HepG2 (cell line): Measurements from ENCODE around the gene BCL11B. TPM values are rescaled to one million over a fixed set of nuclear protein-coding genes. Genes with fewer than 3 reads are reported as not detected.

Source experiments
- CENPT ChIP-seq: sonication (generic); formaldehyde crosslinking; IDR thresholded peaks from 2 replicates; pipeline ENCODE4 v1.8.0; 2022; ENCODE audit warnings: low read depth, mild to moderate bottlenecking, moderate library complexity, missing genetic modification reagents
- DZIP1 ChIP-seq: sonication (generic); formaldehyde crosslinking; IDR thresholded peaks from 2 replicates; pipeline ENCODE4 v1.5.0; 2020; ENCODE audit warnings: mild to moderate bottlenecking, missing genetic modification reagents
- IKZF1 ChIP-seq: fragments of 450-650 bp; IDR thresholded peaks from 2 replicates; pipeline ENCODE4 v1.7.1; 2016
- LCORL ChIP-seq, 2 experiments: fragments of 450-650 bp in 1 of 2; sonication (generic) in 1 of 2; formaldehyde crosslinking in 1 of 2; IDR thresholded peaks; 2 replicates each; pipeline versions ENCODE4 v1.5.0 to v1.6.1; 2017 to 2020; ENCODE audit warnings: antibody characterized with exemption in 1 of 2, missing genetic modification reagents in 1 of 2
- MIER2 ChIP-seq: IDR thresholded peaks from 2 replicates; pipeline ENCODE4 v1.6.1; 2016; ENCODE audit warnings: missing biosample characterization, missing genetic modification reagents
- MTF1 ChIP-seq: sonication (generic); formaldehyde crosslinking; IDR thresholded peaks from 2 replicates; pipeline ENCODE4 v1.5.0; 2020; ENCODE audit warnings: missing genetic modification reagents
- NBN ChIP-seq: fragments of 450-650 bp; conservative IDR thresholded peaks from 2 replicates; pipeline ENCODE4 v1.6.1; 2017
- POLR2G ChIP-seq: fragments of 200-400 bp; formaldehyde crosslinking; IDR thresholded peaks from 2 replicates; pipeline ENCODE4 v1.6.1; 2018; ENCODE audit warnings: mild to moderate bottlenecking, low read depth, low read length, moderate library complexity
- SETDB1 ChIP-seq: sonication (generic); formaldehyde crosslinking; IDR thresholded peaks from 2 replicates; pipeline ENCODE4 v1.5.1; 2020; ENCODE audit warnings: missing genetic modification reagents, mild to moderate bottlenecking, borderline replicate concordance
- SKI ChIP-seq: fragments of 450-650 bp; IDR thresholded peaks from one replicate; pipeline ENCODE4 v1.6.1; 2018; ENCODE audit warnings: mild to moderate bottlenecking; ENCODE audit not compliant: partially characterized antibody
- SYNCRIP ChIP-seq: fragments of 200-400 bp; formaldehyde crosslinking; IDR thresholded peaks from 2 replicates; pipeline ENCODE4 v1.6.1; 2018; ENCODE audit warnings: mild to moderate bottlenecking, low read depth, low read length; ENCODE audit not compliant: insufficient read depth
- ZBTB2 ChIP-seq: sonication (generic); formaldehyde crosslinking; IDR thresholded peaks from 2 replicates; pipeline ENCODE4 v1.8.0; 2022; ENCODE audit warnings: low read depth, missing genetic modification reagents
- ZBTB7B ChIP-seq: sonication (generic); formaldehyde crosslinking; IDR thresholded peaks from 2 replicates; pipeline ENCODE4 v1.4.0; 2020; ENCODE audit warnings: missing genetic modification reagents
- ZFP36 ChIP-seq: fragments of 150-350 bp; IDR thresholded peaks from 2 replicates; pipeline ENCODE4 v1.6.1; 2018; ENCODE audit warnings: borderline replicate concordance, low read length, low read depth; ENCODE audit not compliant: partially characterized antibody
- ZFX ChIP-seq: sonication (generic); formaldehyde crosslinking; IDR thresholded peaks from 2 replicates; pipeline ENCODE4 v1.4.0; 2020; ENCODE audit warnings: mild to moderate bottlenecking, low read depth, missing genetic modification reagents, moderate library complexity
- ZNF160 ChIP-seq: sonication (generic); formaldehyde crosslinking; IDR thresholded peaks from 2 replicates; pipeline ENCODE4 v1.8.0; 2022; ENCODE audit warnings: mild to moderate bottlenecking, inconsistent platforms, missing genetic modification reagents
- ZNF263 ChIP-seq: sonication (generic); formaldehyde crosslinking; IDR thresholded peaks from 2 replicates; pipeline ENCODE4 v1.4.0; 2020; ENCODE audit warnings: missing genetic modification reagents
- ZNF331 ChIP-seq: sonication (generic); formaldehyde crosslinking; IDR thresholded peaks from 2 replicates; pipeline ENCODE4 v1.4.0; 2020; ENCODE audit warnings: missing genetic modification reagents
- ZNF562 ChIP-seq: sonication (generic); formaldehyde crosslinking; IDR thresholded peaks from 2 replicates; pipeline ENCODE4 v1.8.0; 2022; ENCODE audit warnings: missing genetic modification reagents, borderline replicate concordance
- ZNF563 ChIP-seq: sonication (generic); formaldehyde crosslinking; IDR thresholded peaks from 2 replicates; pipeline ENCODE4 v1.8.0; 2022; ENCODE audit warnings: mild to moderate bottlenecking, moderate library complexity, missing genetic modification reagents
- ZNF607 ChIP-seq: sonication (generic); formaldehyde crosslinking; IDR thresholded peaks from 2 replicates; pipeline ENCODE4 v1.5.1; 2020; ENCODE audit warnings: missing genetic modification reagents, mild to moderate bottlenecking, borderline replicate concordance
- ZNF629 ChIP-seq: sonication (generic); formaldehyde crosslinking; conservative IDR thresholded peaks from 2 replicates; pipeline ENCODE4 v1.5.0; 2020; ENCODE audit warnings: missing genetic modification reagents
- ZNF724P ChIP-seq: sonication (generic); formaldehyde crosslinking; IDR thresholded peaks from 2 replicates; pipeline ENCODE4 v1.8.0; 2022; ENCODE audit warnings: missing genetic modification reagents, borderline replicate concordance
- ZNF746 ChIP-seq: sonication (generic); formaldehyde crosslinking; IDR thresholded peaks from 2 replicates; pipeline ENCODE4 v1.8.0; 2022; ENCODE audit warnings: mild to moderate bottlenecking, missing genetic modification reagents
- polyA plus RNA-seq, 8 experiments: library from polyadenylated mRNA; depleted of rRNA in 3 of 8; stranded (reverse) in 7 of 8; unstranded in 1 of 8; fragments of >200 nt; fragmentation: Illumina TruSeq in 4 of 8; extraction: Trizol in 4 of 8; gene quantifications; 2 replicates each; pipeline versions ENCODE4 v1.2.1 to v1.2.3, GENCODE V29; 2011 to 2016; ENCODE audit warnings: low read depth in 4 of 8, missing spikeins in 1 of 8, mixed read lengths in 1 of 8; ENCODE audit not compliant: insufficient read depth in 1 of 8
- total RNA-seq, 5 experiments: library from RNA; depleted of rRNA; stranded (reverse); fragments of >200 nt; fragmentation: Illumina TruSeq; extraction: Trizol; gene quantifications; 2 replicates each; pipeline ENCODE4 v1.2.3, GENCODE V29; 2016; ENCODE audit warnings: low read depth in 1 of 5
- TF ChIP-seq, protein P1 (sequence below): IDR thresholded peaks from 2 replicates; pipeline ENCODE4 v1.6.1; 2016; ENCODE audit warnings: missing genetic modification reagents, missing compliant biosample characterization
- TF ChIP-seq, protein P2 (sequence below): sonication (generic); formaldehyde crosslinking; IDR thresholded peaks from 2 replicates; pipeline ENCODE4 v1.4.0; 2020; ENCODE audit warnings: mild to moderate bottlenecking, missing genetic modification reagents

The BCL11B gene
- total and polyA plus RNA-seq, 2 of the 13 experiments (the other 11 are each of a cell fraction or from before 2014, with no cell fraction given) = not detected

DNA sequence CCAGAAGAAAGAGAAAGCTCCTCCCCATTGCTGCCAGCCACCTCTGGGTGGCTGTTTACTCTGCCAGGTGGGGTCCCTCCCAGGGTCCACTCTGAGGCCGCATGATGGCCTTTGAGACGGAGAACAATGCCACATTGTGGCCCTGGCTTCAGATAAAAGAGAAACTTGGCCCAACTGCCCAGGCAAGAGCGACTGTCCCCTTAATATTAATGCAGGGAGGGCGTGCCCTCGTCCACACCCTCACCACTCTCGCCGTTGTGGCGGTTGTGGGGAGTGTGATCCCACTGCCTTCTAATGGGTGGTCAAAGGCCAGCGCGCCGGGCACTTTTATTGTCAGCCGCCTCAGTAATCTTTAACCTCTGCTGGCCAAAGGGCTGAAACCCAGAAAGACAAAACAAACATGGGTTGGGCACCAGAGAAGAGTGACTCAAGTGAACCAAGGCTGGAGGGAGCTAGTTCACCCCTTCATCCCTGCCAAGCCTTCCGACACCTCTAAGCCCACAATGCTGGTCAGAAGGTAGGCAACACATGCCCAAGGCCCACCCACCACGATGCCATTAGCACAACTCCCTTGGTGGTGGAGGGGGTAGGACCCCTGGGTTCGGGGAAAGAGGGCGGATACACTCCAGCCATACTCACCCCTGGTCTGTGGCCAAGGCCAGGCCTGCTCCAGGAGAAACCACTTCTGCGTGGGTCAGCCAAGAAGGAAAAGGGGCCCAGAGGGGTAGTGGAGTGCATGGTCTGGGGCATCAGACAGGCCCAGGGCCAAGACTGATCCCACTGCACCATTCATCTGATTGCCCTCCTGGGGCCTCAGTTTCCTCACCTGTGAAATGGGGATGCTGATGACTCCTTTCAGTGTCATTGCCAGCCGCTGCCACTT is 44.5 kb upstream of the BCL11B start (continued):
- TF ChIP-seq NBN (no peak), ZNF724P (CRISPR knock-in tag) (no peak), CENPT (no peak), MIER2 (CRISPR knock-in tag) (no peak), ZNF563 (CRISPR knock-in tag) (no peak), ZFP36 (no peak), ZNF160 (no peak), ZNF607 (CRISPR knock-in tag) (no peak), ZNF746 (CRISPR knock-in tag) (0 out of 2 replicates have a peak, but pooled peaks have one; percentile 44), LCORL (IDR thresholded peaks at IDR 0.05) (no peak), LCORL (CRISPR knock-in tag; IDR thresholded peaks at IDR 0.05) (peak; percentile 71), ZNF263 (CRISPR knock-in tag) (peak; percentile 59), MTF1 (CRISPR knock-in tag) (no peak), ZNF562 (CRISPR knock-in tag) (no peak), IKZF1 (no peak), ZFX (CRISPR knock-in tag) (peak; percentile 59; the same call in 1 of the 2 replicates), SETDB1 (CRISPR knock-in tag) (no peak), ZBTB7B (CRISPR knock-in tag) (peak; percentile 61; the same call in 1 of the 2 replicates), ZNF331 (peak; percentile 46), SKI (peak; percentile 78), DZIP1 (CRISPR knock-in tag) (no peak), ZBTB2 (no peak), ZNF629 (peak; percentile 97), POLR2G (no peak; the same call in 1 of the 2 replicates), SYNCRIP (no peak)
- TF ChIP-seq, protein P1, sequence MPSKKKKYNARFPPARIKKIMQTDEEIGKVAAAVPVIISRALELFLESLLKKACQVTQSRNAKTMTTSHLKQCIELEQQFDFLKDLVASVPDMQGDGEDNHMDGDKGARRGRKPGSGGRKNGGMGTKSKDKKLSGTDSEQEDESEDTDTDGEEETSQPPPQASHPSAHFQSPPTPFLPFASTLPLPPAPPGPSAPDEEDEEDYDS (CRISPR knock-in tag) = peak; percentile 37; the same call in 1 of the 2 replicates
- TF ChIP-seq, protein P2, sequence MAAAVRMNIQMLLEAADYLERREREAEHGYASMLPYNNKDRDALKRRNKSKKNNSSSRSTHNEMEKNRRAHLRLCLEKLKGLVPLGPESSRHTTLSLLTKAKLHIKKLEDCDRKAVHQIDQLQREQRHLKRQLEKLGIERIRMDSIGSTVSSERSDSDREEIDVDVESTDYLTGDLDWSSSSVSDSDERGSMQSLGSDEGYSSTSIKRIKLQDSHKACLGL (CRISPR knock-in tag) = no peak
